ENCODE data around the gene PKNOX2. TPM values are rescaled to one million over a fixed set of nuclear protein-coding genes. Genes with fewer than 3 reads are reported as not detected.

PKNOX2 gene
- total and polyA plus RNA-seq, 4 donors, result 0.14 to 0.29 (median 0.24) TPM

DNA sequence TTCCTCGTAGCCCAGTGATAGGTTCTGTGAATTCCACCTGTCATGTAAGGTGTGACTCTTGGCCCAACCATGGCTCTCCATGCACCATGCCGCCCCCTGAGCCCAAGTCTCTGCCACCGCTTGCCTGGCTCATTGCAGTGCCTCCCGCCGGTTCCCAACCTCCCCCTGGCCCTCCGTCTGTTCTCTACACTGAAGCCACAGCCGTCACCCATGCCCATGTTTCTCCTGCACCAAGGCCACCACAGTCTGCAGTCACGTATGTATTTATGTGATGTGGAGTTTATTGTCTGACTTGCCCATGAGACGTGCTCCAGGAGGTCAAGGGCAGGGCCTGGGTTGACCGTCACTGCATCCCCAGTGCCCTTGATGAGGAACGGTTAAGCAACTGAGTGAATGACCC, 35.9 kb downstream of the PKNOX2 start (continued):
- TF ChIP-seq, protein P1, sequence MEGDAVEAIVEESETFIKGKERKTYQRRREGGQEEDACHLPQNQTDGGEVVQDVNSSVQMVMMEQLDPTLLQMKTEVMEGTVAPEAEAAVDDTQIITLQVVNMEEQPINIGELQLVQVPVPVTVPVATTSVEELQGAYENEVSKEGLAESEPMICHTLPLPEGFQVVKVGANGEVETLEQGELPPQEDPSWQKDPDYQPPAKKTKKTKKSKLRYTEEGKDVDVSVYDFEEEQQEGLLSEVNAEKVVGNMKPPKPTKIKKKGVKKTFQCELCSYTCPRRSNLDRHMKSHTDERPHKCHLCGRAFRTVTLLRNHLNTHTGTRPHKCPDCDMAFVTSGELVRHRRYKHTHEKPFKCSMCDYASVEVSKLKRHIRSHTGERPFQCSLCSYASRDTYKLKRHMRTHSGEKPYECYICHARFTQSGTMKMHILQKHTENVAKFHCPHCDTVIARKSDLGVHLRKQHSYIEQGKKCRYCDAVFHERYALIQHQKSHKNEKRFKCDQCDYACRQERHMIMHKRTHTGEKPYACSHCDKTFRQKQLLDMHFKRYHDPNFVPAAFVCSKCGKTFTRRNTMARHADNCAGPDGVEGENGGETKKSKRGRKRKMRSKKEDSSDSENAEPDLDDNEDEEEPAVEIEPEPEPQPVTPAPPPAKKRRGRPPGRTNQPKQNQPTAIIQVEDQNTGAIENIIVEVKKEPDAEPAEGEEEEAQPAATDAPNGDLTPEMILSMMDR (IDR thresholded peaks at IDR 0.05; ENCODE audit: low read depth, low read length, missing input control), result no peak
- TF ChIP-seq TAF1 (conservative IDR thresholded peaks at IDR 0.05), result no peak
- no peak for TF ChIP-seq EGR1 (IDR thresholded peaks at IDR 0.05; ENCODE audit: low read depth in 2 of 2)
- no peak for TF ChIP-seq FOXA1 (IDR thresholded peaks at IDR 0.05)
- TF ChIP-seq, protein P2, sequence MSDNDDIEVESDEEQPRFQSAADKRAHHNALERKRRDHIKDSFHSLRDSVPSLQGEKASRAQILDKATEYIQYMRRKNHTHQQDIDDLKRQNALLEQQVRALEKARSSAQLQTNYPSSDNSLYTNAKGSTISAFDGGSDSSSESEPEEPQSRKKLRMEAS (IDR thresholded peaks at IDR 0.05), result no peak
- no peak for TF ChIP-seq GABPA (IDR thresholded peaks at IDR 0.05 in 1 of 2, conservative IDR thresholded peaks at IDR 0.05 in 1 of 2)
- no peak for TF ChIP-seq NR2F2 (IDR thresholded peaks at IDR 0.05)
- TF ChIP-seq YY1 (IDR thresholded peaks at IDR 0.05), result no peak
- TF ChIP-seq HNF4A (conservative IDR thresholded peaks at IDR 0.05), result no peak
- no peak for TF ChIP-seq RAD21 (IDR thresholded peaks at IDR 0.05)
- no peak for TF ChIP-seq SP1 (IDR thresholded peaks at IDR 0.05)
- no peak for TF ChIP-seq FOXA2 (IDR thresholded peaks at IDR 0.05)

DNA sequence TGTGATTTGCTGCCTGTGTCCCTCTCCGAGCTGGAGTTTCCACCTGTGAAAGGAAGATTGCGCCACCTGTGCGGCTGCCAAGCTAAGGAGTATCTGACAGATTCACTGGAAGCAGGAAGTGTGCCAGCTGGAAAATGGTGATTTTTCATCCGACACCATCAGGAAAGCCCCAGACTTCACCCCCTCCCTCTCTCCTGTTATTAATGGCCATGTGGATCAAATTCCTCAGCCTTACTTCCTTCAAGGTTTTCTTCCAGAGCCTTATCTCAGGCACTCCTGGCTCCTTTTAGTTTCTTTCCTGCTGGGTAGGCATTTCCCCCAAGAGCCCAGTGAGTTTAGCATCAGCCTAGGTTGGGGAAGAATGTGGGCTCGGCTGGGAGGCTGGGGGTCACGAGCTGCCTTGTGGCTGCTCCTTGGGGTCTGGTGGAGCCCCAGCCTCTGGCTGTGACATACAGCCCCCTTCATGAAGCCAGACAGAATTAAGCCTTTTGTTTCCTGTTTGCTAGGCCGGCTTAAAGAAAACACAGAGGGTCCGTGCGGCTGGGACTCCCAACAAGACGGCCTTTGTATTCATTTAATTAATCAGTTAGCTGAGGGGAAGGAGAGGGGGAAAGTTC, 37.1 kb downstream of the PKNOX2 start:
- Histone ChIP-seq H3K27ac (ENCODE audit: low read depth in 1 of 2, low read length in 2 of 2) (no peak overlapping the region), H3K4me1 (ENCODE audit: control insufficient read depth in 4 of 4, insufficient read depth in 4 of 4, low read length in 3 of 4) (no peaks in the 10 kb centered on the region), H3K27me3 (ENCODE audit: control insufficient read depth in 4 of 4, insufficient read depth in 4 of 4, low read length in 3 of 4) (no peaks in the 10 kb centered on the region), H3K9me3 (ENCODE audit: control insufficient read depth in 4 of 4, low read length in 3 of 4) (no peaks in the 10 kb centered on the region), H3K4me3 (ENCODE audit: low read depth in 1 of 3, low read length in 3 of 3) (no peak overlapping the region), H3K36me3 (ENCODE audit: control insufficient read depth in 4 of 4, insufficient read depth in 3 of 4, low read depth in 1 of 4, low read length in 3 of 4) (no peaks in the 10 kb centered on the region), H3K9ac (ENCODE audit: low read depth in 1 of 2, low read length in 2 of 2) (no peak overlapping the region)
- DNase-seq (ENCODE audit: low spot score), result no peak
- TF ChIP-seq YY1 (IDR thresholded peaks at IDR 0.05), result no peak
- no peak for TF ChIP-seq NR2F2 (IDR thresholded peaks at IDR 0.05)
- TF ChIP-seq, protein P1 (IDR thresholded peaks at IDR 0.05; ENCODE audit: low read depth, low read length, missing input control), result no peak
- TF ChIP-seq FOXA1 (IDR thresholded peaks at IDR 0.05), result no peak
- TF ChIP-seq, protein P3, sequence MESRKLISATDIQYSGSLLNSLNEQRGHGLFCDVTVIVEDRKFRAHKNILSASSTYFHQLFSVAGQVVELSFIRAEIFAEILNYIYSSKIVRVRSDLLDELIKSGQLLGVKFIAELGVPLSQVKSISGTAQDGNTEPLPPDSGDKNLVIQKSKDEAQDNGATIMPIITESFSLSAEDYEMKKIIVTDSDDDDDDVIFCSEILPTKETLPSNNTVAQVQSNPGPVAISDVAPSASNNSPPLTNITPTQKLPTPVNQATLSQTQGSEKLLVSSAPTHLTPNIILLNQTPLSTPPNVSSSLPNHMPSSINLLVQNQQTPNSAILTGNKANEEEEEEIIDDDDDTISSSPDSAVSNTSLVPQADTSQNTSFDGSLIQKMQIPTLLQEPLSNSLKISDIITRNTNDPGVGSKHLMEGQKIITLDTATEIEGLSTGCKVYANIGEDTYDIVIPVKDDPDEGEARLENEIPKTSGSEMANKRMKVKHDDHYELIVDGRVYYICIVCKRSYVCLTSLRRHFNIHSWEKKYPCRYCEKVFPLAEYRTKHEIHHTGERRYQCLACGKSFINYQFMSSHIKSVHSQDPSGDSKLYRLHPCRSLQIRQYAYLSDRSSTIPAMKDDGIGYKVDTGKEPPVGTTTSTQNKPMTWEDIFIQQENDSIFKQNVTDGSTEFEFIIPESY (IDR thresholded peaks at IDR 0.05), result no peak
- TF ChIP-seq GABPA (IDR thresholded peaks at IDR 0.05 in 1 of 2, conservative IDR thresholded peaks at IDR 0.05 in 1 of 2), result no peak
- no peak for TF ChIP-seq FOXA2 (IDR thresholded peaks at IDR 0.05)
- no peak for TF ChIP-seq RXRA (IDR thresholded peaks at IDR 0.05)
- TF ChIP-seq, protein P4, sequence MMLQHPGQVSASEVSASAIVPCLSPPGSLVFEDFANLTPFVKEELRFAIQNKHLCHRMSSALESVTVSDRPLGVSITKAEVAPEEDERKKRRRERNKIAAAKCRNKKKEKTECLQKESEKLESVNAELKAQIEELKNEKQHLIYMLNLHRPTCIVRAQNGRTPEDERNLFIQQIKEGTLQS (IDR thresholded peaks at IDR 0.05), result no peak
- no peak for TF ChIP-seq JUND (IDR thresholded peaks at IDR 0.05)
- TF ChIP-seq, protein P5, sequence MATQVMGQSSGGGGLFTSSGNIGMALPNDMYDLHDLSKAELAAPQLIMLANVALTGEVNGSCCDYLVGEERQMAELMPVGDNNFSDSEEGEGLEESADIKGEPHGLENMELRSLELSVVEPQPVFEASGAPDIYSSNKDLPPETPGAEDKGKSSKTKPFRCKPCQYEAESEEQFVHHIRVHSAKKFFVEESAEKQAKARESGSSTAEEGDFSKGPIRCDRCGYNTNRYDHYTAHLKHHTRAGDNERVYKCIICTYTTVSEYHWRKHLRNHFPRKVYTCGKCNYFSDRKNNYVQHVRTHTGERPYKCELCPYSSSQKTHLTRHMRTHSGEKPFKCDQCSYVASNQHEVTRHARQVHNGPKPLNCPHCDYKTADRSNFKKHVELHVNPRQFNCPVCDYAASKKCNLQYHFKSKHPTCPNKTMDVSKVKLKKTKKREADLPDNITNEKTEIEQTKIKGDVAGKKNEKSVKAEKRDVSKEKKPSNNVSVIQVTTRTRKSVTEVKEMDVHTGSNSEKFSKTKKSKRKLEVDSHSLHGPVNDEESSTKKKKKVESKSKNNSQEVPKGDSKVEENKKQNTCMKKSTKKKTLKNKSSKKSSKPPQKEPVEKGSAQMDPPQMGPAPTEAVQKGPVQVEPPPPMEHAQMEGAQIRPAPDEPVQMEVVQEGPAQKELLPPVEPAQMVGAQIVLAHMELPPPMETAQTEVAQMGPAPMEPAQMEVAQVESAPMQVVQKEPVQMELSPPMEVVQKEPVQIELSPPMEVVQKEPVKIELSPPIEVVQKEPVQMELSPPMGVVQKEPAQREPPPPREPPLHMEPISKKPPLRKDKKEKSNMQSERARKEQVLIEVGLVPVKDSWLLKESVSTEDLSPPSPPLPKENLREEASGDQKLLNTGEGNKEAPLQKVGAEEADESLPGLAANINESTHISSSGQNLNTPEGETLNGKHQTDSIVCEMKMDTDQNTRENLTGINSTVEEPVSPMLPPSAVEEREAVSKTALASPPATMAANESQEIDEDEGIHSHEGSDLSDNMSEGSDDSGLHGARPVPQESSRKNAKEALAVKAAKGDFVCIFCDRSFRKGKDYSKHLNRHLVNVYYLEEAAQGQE (IDR thresholded peaks at IDR 0.05), result no peak
- TF ChIP-seq HNF4A (conservative IDR thresholded peaks at IDR 0.05), result no peak
- WGBS, result 56% methylated on average over 10 of the region's 10 CpGs
